HG03064 (cell line): ENCODE data around the gene DEFB125.

ENCODE experiments used
- ATAC-seq: cut with Tn5 transposase; IDR thresholded peaks from one replicate; pipeline ENCODE4 v1.9.1; 2021; ENCODE audit warnings: low read depth; ENCODE audit not compliant: unreplicated experiment

DEFB125 gene

DNA sequence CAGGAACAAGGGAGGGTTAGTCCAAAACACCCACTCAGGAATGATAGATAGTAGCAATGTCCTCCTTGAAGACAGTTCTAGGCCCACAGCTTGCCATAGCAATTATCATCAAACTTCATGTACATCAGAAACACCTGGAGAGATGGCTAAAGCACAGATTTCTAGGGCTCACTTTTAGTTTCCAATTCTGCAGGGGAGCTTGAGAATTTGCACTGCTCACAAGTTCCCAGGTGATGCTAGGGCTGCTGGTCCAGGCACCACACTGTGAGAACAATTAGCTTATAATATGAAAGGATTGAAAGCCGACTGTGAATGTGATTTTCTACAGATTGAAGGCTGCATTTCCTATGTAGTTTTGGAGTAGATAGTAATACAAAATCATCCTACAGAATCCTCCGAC, 58.4 kb downstream of the DEFB125 start:
- ATAC-seq, result no peak
